ENCODE results near the gene CDKAL1. TPM values are rescaled to one million over a fixed set of nuclear protein-coding genes. Genes with fewer than 3 reads are reported as not detected.
A peak's percentile ranks its signal among the peaks of the same experiment; 100 is the strongest.

Gene CDKAL1
- total RNA-seq, 1 donor from 2014 or later: 24.8 TPM

GRCh38 chr6:21147995-21148394 is 613.7 kb downstream of the CDKAL1 start:
- H3K4me3 Mint-ChIP-seq (ENCODE audit: unreplicated experiment): no peak overlapping the region
- H3K4me1 Mint-ChIP-seq (ENCODE audit: low read depth, unreplicated experiment): peaks cover 22% of the 10 kb centered on the region
- no peak overlapping the region for H3K27ac Mint-ChIP-seq (ENCODE audit: unreplicated experiment)
- no peaks in the 10 kb centered on the region for H3K36me3 Mint-ChIP-seq (ENCODE audit: unreplicated experiment)
- H3K9me3 Mint-ChIP-seq (ENCODE audit: unreplicated experiment): peaks cover 2% of the 10 kb centered on the region
- TF ChIP-seq CTCF (IDR thresholded peaks at IDR 0.05; ENCODE audit: partially characterized antibody, unreplicated experiment): no peak
- DNase-seq: no peak
- H3K27me3 Mint-ChIP-seq (ENCODE audit: unreplicated experiment): no peaks in the 10 kb centered on the region

- Mint-ChIP-seq H3K27me3 (ENCODE audit: unreplicated experiment) (no peaks in the 10 kb centered on the region), H3K9me3 (ENCODE audit: unreplicated experiment) (no peaks in the 10 kb centered on the region), H3K27ac (ENCODE audit: unreplicated experiment) (no peak overlapping the region), H3K4me3 (ENCODE audit: unreplicated experiment) (no peak overlapping the region), H3K4me1 (ENCODE audit: low read depth, unreplicated experiment) (peaks cover 12% of the 10 kb centered on the region), H3K36me3 (ENCODE audit: unreplicated experiment) (no peaks in the 10 kb centered on the region)
- no peak for DNase-seq
- TF ChIP-seq CTCF (IDR thresholded peaks at IDR 0.05; ENCODE audit: partially characterized antibody, unreplicated experiment): no peak
These were observed 615.2 kb downstream of the CDKAL1 start for GRCh38 chr6:21149470-21149869.

- Mint-ChIP-seq H3K4me1 (ENCODE audit: low read depth, unreplicated experiment) (peaks cover 9% of the 10 kb centered on the region), H3K27me3 (ENCODE audit: unreplicated experiment) (no peaks in the 10 kb centered on the region), H3K36me3 (ENCODE audit: unreplicated experiment) (no peaks in the 10 kb centered on the region), H3K27ac (ENCODE audit: unreplicated experiment) (peak overlapping the region; percentile 53), H3K4me3 (ENCODE audit: unreplicated experiment) (no peak overlapping the region), H3K9me3 (ENCODE audit: unreplicated experiment) (no peaks in the 10 kb centered on the region)
- DNase-seq: no peak
- TF ChIP-seq CTCF (IDR thresholded peaks at IDR 0.05; ENCODE audit: partially characterized antibody, unreplicated experiment): no peak
These were observed 616.4 kb downstream of the CDKAL1 start for GRCh38 chr6:21150667-21151066.

GRCh38 chr6:21151119-21151518 is 616.9 kb downstream of the CDKAL1 start:
- no peak overlapping the region for H3K4me3 Mint-ChIP-seq (ENCODE audit: unreplicated experiment)

GRCh38 chr6:21151530-21151929 is 617.3 kb downstream of the CDKAL1 start:
- no peaks in the 10 kb centered on the region for H3K36me3 Mint-ChIP-seq (ENCODE audit: unreplicated experiment)
- no peaks in the 10 kb centered on the region for H3K27me3 Mint-ChIP-seq (ENCODE audit: unreplicated experiment)
- no peak for TF ChIP-seq CTCF (IDR thresholded peaks at IDR 0.05; ENCODE audit: partially characterized antibody, unreplicated experiment)
- no peak overlapping the region for H3K27ac Mint-ChIP-seq (ENCODE audit: unreplicated experiment)
- no peak overlapping the region for H3K4me3 Mint-ChIP-seq (ENCODE audit: unreplicated experiment)
- peaks cover 11% of the 10 kb centered on the region for H3K4me1 Mint-ChIP-seq (ENCODE audit: low read depth, unreplicated experiment)
- no peak for DNase-seq
- no peaks in the 10 kb centered on the region for H3K9me3 Mint-ChIP-seq (ENCODE audit: unreplicated experiment)

More at GRCh38 chr6:21151119-21151518, 616.9 kb downstream of the CDKAL1 start:
- no peak overlapping the region for H3K27ac Mint-ChIP-seq (ENCODE audit: unreplicated experiment)
- no peaks in the 10 kb centered on the region for H3K9me3 Mint-ChIP-seq (ENCODE audit: unreplicated experiment)
- no peaks in the 10 kb centered on the region for H3K36me3 Mint-ChIP-seq (ENCODE audit: unreplicated experiment)
- TF ChIP-seq CTCF (IDR thresholded peaks at IDR 0.05; ENCODE audit: partially characterized antibody, unreplicated experiment): no peak
- H3K27me3 Mint-ChIP-seq (ENCODE audit: unreplicated experiment): no peaks in the 10 kb centered on the region
- DNase-seq: no peak
- peaks cover 9% of the 10 kb centered on the region for H3K4me1 Mint-ChIP-seq (ENCODE audit: low read depth, unreplicated experiment)

All from glutamatergic neuron (in vitro differentiated cells).